ENCODE data around the gene ZNF101. TPM values are rescaled to one million over a fixed set of nuclear protein-coding genes. Genes with fewer than 3 reads are reported as not detected.

Gene ZNF101
- polyA plus RNA-seq, 1 donor from 2014 or later, result 12.2 TPM

GRCh38 chr19:19630062-19630414 lies 38.6 kb upstream of the ZNF101 start:
- no peaks in the 10 kb centered on the region for H3K36me3 ChIP-seq (ENCODE audit: insufficient read depth, low read length)
- H2AFZ ChIP-seq (ENCODE audit: low read depth, low read length), result no peak overlapping the region
- no peak overlapping the region for H3K27ac ChIP-seq (ENCODE audit: low read length)
- H3K27me3 ChIP-seq (ENCODE audit: insufficient read depth, low read depth, low read length), result no peaks in the 10 kb centered on the region
- TF ChIP-seq MXI1 (conservative IDR thresholded peaks at IDR 0.05; ENCODE audit: poor library complexity, severe bottlenecking), result no peak
- no peak for TF ChIP-seq CTCF (IDR thresholded peaks at IDR 0.05; ENCODE audit: poor library complexity, severe bottlenecking)
- no peak for TF ChIP-seq TAF1 (IDR thresholded peaks at IDR 0.05; ENCODE audit: low read depth)
- TF ChIP-seq, protein P1, sequence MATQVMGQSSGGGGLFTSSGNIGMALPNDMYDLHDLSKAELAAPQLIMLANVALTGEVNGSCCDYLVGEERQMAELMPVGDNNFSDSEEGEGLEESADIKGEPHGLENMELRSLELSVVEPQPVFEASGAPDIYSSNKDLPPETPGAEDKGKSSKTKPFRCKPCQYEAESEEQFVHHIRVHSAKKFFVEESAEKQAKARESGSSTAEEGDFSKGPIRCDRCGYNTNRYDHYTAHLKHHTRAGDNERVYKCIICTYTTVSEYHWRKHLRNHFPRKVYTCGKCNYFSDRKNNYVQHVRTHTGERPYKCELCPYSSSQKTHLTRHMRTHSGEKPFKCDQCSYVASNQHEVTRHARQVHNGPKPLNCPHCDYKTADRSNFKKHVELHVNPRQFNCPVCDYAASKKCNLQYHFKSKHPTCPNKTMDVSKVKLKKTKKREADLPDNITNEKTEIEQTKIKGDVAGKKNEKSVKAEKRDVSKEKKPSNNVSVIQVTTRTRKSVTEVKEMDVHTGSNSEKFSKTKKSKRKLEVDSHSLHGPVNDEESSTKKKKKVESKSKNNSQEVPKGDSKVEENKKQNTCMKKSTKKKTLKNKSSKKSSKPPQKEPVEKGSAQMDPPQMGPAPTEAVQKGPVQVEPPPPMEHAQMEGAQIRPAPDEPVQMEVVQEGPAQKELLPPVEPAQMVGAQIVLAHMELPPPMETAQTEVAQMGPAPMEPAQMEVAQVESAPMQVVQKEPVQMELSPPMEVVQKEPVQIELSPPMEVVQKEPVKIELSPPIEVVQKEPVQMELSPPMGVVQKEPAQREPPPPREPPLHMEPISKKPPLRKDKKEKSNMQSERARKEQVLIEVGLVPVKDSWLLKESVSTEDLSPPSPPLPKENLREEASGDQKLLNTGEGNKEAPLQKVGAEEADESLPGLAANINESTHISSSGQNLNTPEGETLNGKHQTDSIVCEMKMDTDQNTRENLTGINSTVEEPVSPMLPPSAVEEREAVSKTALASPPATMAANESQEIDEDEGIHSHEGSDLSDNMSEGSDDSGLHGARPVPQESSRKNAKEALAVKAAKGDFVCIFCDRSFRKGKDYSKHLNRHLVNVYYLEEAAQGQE (IDR thresholded peaks at IDR 0.05; ENCODE audit: borderline replicate concordance), result no peak
- TF ChIP-seq EP300 (conservative IDR thresholded peaks at IDR 0.05; ENCODE audit: poor library complexity, severe bottlenecking), result no peak
- no peak for TF ChIP-seq RAD21 (conservative IDR thresholded peaks at IDR 0.05)
- no peak for TF ChIP-seq SMC3 (conservative IDR thresholded peaks at IDR 0.05; ENCODE audit: poor library complexity)
- no peaks in the 10 kb centered on the region for H3K9me3 ChIP-seq (ENCODE audit: low read length)
- H3K79me2 ChIP-seq (replicated peaks; ENCODE audit: insufficient read depth, low read length), result no peaks in the 10 kb centered on the region
- no peaks in the 10 kb centered on the region for H4K20me1 ChIP-seq (ENCODE audit: insufficient read depth)
- no peak overlapping the region for H3K4me3 ChIP-seq (ENCODE audit: low read length)
- no peak overlapping the region for H3K9ac ChIP-seq (ENCODE audit: low read length)
- H3K4me2 ChIP-seq (ENCODE audit: low read length), result no peak overlapping the region
- H3F3A ChIP-seq (ENCODE audit: insufficient read depth, low read length, poor library complexity, severe bottlenecking), result no peaks in the 10 kb centered on the region
- no peaks in the 10 kb centered on the region for H3K9me2 ChIP-seq (ENCODE audit: insufficient read depth, low read length)

DNA sequence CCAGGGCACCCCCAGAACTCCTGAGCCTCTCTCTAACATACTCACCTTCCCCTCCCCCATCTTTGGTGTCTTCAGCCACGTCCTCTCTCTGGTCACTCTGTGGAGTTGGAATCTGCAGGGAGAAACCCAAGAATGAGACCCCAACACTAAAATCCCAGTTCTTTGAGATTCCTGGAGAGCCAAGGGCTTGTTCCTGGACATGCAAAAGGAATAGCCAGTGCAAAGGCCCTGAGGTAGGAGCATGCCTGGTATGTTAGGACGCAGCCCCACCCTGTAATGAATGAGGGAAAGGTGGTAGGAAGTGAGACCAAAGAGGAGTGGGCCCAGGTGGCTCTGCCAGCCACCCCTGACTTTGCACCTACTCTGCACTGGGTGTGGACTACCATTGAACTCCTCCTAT lies 38.2 kb upstream of the ZNF101 start:
- H3K36me3 ChIP-seq (ENCODE audit: insufficient read depth, low read length), result no peaks in the 10 kb centered on the region
- TF ChIP-seq TAF1 (IDR thresholded peaks at IDR 0.05; ENCODE audit: low read depth) (no peak), SMC3 (conservative IDR thresholded peaks at IDR 0.05; ENCODE audit: poor library complexity) (no peak), EZH2 (IDR thresholded peaks at IDR 0.05; ENCODE audit: borderline replicate concordance, insufficient read depth, low read length, poor library complexity, severe bottlenecking) (no peak), POLR2AphosphoS5 (IDR thresholded peaks at IDR 0.05) (no peak), CTCF (IDR thresholded peaks at IDR 0.05; ENCODE audit: poor library complexity, severe bottlenecking) (no peak), RAD21 (conservative IDR thresholded peaks at IDR 0.05) (no peak), EP300 (conservative IDR thresholded peaks at IDR 0.05; ENCODE audit: poor library complexity, severe bottlenecking) (no peak), MXI1 (conservative IDR thresholded peaks at IDR 0.05; ENCODE audit: poor library complexity, severe bottlenecking) (no peak)
- TF ChIP-seq, protein P1 (IDR thresholded peaks at IDR 0.05; ENCODE audit: borderline replicate concordance), result no peak
- H3K9me2 ChIP-seq (ENCODE audit: insufficient read depth, low read length), result no peaks in the 10 kb centered on the region
- no peaks in the 10 kb centered on the region for H3K27me3 ChIP-seq (ENCODE audit: insufficient read depth, low read depth, low read length)
- no peak overlapping the region for H3K9ac ChIP-seq (ENCODE audit: low read length)
- no peaks in the 10 kb centered on the region for H3K79me2 ChIP-seq (replicated peaks; ENCODE audit: insufficient read depth, low read length)
- no peaks in the 10 kb centered on the region for H3F3A ChIP-seq (ENCODE audit: insufficient read depth, low read length, poor library complexity, severe bottlenecking)
- H2AFZ ChIP-seq (ENCODE audit: low read depth, low read length), result no peak overlapping the region
- no peaks in the 10 kb centered on the region for H3K9me3 ChIP-seq (ENCODE audit: low read length)
- no peak overlapping the region for H3K27ac ChIP-seq (ENCODE audit: low read length)
- H4K20me1 ChIP-seq (ENCODE audit: insufficient read depth), result no peaks in the 10 kb centered on the region
- no peak overlapping the region for H3K4me3 ChIP-seq (ENCODE audit: low read length)
- no peak overlapping the region for H3K4me2 ChIP-seq (ENCODE audit: low read length)
